ENCODE measurements around the gene TMPRSS12.

GRCh38 chr12:50825372-50825838 lies 17.3 kb upstream of the TMPRSS12 start:
- TF ChIP-seq CTCF (conservative IDR thresholded peaks at IDR 0.05; ENCODE audit: low read length) (peak; percentile 64), EZH2phosphoT487 (IDR thresholded peaks at IDR 0.05; ENCODE audit: borderline replicate concordance) (no peak)
